HepG2 (cell line): ENCODE results near the gene CARD9. TPM values are rescaled to one million over a fixed set of nuclear protein-coding genes. Genes with fewer than 3 reads are reported as not detected.
A peak's percentile ranks its signal among the peaks of the same experiment; 100 is the strongest.

Source experiments
- BCL6 ChIP-seq: IDR thresholded peaks from 2 replicates; pipeline ENCODE4 v1.6.1; 2016; ENCODE audit warnings: missing genetic modification reagents, missing compliant biosample characterization
- FOXJ3 ChIP-seq: sonication (generic); formaldehyde crosslinking; IDR thresholded peaks from 2 replicates; pipeline ENCODE4 v1.4.0; 2020; ENCODE audit warnings: missing genetic modification reagents, mild to moderate bottlenecking, borderline replicate concordance
- KLF16 ChIP-seq, 2 experiments: sonication (generic) in 1 of 2; formaldehyde crosslinking in 1 of 2; IDR thresholded peaks; 2 replicates each; pipeline versions ENCODE4 v1.6.1 to v1.8.0; 2016 to 2023; ENCODE audit warnings: missing genetic modification reagents in 2 of 2, missing compliant biosample characterization in 1 of 2
- NCOA1 ChIP-seq: sonication (generic); formaldehyde crosslinking; IDR thresholded peaks from 2 replicates; pipeline ENCODE4 v1.9.0; 2021; ENCODE audit warnings: missing genetic modification reagents
- THAP11 ChIP-seq: IDR thresholded peaks from 2 replicates; pipeline ENCODE4 v1.6.1; 2016; ENCODE audit warnings: missing biosample characterization, missing genetic modification reagents
- ZNF234 ChIP-seq: sonication (generic); formaldehyde crosslinking; conservative IDR thresholded peaks from 2 replicates; pipeline ENCODE4 v1.5.1; 2020; ENCODE audit warnings: mild to moderate bottlenecking, missing genetic modification reagents
- ZNF326 ChIP-seq: sonication (generic); formaldehyde crosslinking; IDR thresholded peaks from 2 replicates; pipeline ENCODE4 v1.4.0; 2020; ENCODE audit warnings: missing genetic modification reagents, borderline replicate concordance
- ZNF335 ChIP-seq: sonication (generic); formaldehyde crosslinking; IDR thresholded peaks from 2 replicates; pipeline ENCODE4 v1.4.0; 2020; ENCODE audit warnings: missing genetic modification reagents
- ZNF337 ChIP-seq: sonication (generic); formaldehyde crosslinking; IDR thresholded peaks from 2 replicates; pipeline ENCODE4 v1.5.1; 2020; ENCODE audit warnings: missing genetic modification reagents, low read depth, mild to moderate bottlenecking, borderline replicate concordance
- ZNF33B ChIP-seq: sonication (generic); formaldehyde crosslinking; IDR thresholded peaks from 2 replicates; pipeline ENCODE4 v1.5.1; 2020; ENCODE audit warnings: mild to moderate bottlenecking, missing genetic modification reagents
- ZNF446 ChIP-seq: sonication (generic); formaldehyde crosslinking; IDR thresholded peaks from 2 replicates; pipeline ENCODE4 v1.5.0; 2020; ENCODE audit warnings: mild to moderate bottlenecking, missing genetic modification reagents
- ZNF564 ChIP-seq: sonication (generic); formaldehyde crosslinking; IDR thresholded peaks from 2 replicates; pipeline ENCODE4 v1.8.1; 2023; ENCODE audit warnings: mild to moderate bottlenecking, missing genetic modification reagents
- ZNF605 ChIP-seq: sonication (generic); formaldehyde crosslinking; IDR thresholded peaks from 2 replicates; pipeline ENCODE4 v1.8.0; 2022; ENCODE audit warnings: mild to moderate bottlenecking, missing genetic modification reagents
- ZNF678 ChIP-seq: sonication (generic); formaldehyde crosslinking; IDR thresholded peaks from 2 replicates; pipeline ENCODE4 v1.4.0; 2020; ENCODE audit warnings: mild to moderate bottlenecking, missing genetic modification reagents
- polyA plus RNA-seq, 8 experiments: library from polyadenylated mRNA; depleted of rRNA in 3 of 8; stranded (reverse) in 7 of 8; unstranded in 1 of 8; fragments of >200 nt; fragmentation: Illumina TruSeq in 4 of 8; extraction: Trizol in 4 of 8; gene quantifications; 2 replicates each; pipeline versions ENCODE4 v1.2.1 to v1.2.3, GENCODE V29; 2011 to 2016; ENCODE audit warnings: low read depth in 4 of 8, missing spikeins in 1 of 8, mixed read lengths in 1 of 8; ENCODE audit not compliant: insufficient read depth in 1 of 8
- total RNA-seq, 5 experiments: library from RNA; depleted of rRNA; stranded (reverse); fragments of >200 nt; fragmentation: Illumina TruSeq; extraction: Trizol; gene quantifications; 2 replicates each; pipeline ENCODE4 v1.2.3, GENCODE V29; 2016; ENCODE audit warnings: low read depth in 1 of 5
- TF ChIP-seq, protein P1 (sequence below): sonication (generic); formaldehyde crosslinking; IDR thresholded peaks from 2 replicates; pipeline ENCODE4 v1.5.0; 2020; ENCODE audit warnings: mild to moderate bottlenecking, missing genetic modification reagents
- TF ChIP-seq, protein P2 (sequence below): IDR thresholded peaks from 2 replicates; pipeline ENCODE4 v1.6.1; 2016; ENCODE audit warnings: missing compliant biosample characterization, missing genetic modification reagents, borderline replicate concordance
- TF ChIP-seq, protein P3 (sequence below): sonication (generic); formaldehyde crosslinking; IDR thresholded peaks from 2 replicates; pipeline ENCODE4 v1.9.0; 2021; ENCODE audit warnings: mild to moderate bottlenecking, missing genetic modification reagents
- TF ChIP-seq, protein P4 (sequence below): sonication (generic); formaldehyde crosslinking; IDR thresholded peaks from 2 replicates; pipeline ENCODE4 v1.4.0; 2020; ENCODE audit warnings: missing genetic modification reagents

Gene CARD9
- total and polyA plus RNA-seq, 2 of the 13 experiments (the other 11 are each of a cell fraction or from before 2014, with no cell fraction given): 3.3 to 7.4 TPM

DNA sequence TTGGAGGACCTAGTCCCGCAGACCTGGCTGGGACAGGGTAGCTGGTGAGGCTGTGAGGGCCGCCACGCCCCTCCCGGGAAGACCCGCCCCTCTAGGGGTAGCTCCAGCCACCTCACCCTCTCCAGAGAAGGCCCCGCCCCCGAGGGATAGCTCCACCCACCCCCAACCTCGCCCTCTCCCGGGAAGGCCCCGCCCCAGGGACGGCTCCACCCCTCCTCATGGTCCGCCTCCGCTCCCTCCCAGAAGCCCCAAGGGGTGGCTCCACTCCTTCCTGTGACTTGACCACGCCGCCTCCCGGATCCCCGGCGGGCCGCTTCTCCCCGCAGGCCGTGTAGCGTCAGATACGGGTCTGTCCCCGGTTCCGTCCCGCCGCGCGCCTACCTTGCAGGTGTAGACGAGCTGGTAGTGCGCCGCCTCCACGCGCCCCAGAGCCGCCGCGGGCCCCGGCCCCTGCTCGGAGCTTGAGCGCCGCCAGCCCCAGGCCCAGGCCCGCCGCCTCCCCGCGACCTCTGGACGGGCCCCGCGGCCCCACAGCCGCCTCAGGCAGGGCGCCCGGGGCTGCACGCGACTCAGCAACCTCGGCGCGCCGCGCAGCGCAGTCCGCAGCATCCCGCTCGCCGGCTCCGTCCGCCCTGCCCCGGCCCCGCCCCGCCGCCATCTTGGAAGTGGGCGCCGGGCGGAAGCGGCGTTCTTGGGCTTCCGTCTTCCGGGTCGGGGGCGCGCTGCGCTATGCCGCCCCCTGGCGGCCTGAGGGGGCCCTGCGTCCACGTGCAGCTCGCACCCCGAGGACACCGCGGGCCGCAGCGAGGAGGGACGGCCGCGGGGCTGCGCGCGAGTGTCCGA lies 10.1 kb downstream of the CARD9 start, which contains the start of gene DNLZ (continued):
- TF ChIP-seq FOXJ3 (CRISPR knock-in tag) (no peak), ZNF678 (CRISPR knock-in tag) (peak; percentile 85; the same call in 1 of the 2 replicates), THAP11 (CRISPR knock-in tag) (peak; percentile 90), NCOA1 (CRISPR knock-in tag) (peak; percentile 73; the same call in 1 of the 2 replicates), ZNF605 (CRISPR knock-in tag) (peak; percentile 21; the same call in 1 of the 2 replicates), KLF16 (CRISPR knock-in tag; IDR thresholded peaks at IDR 0.05) (peak in 1 of 2 experiments; percentile 67; a peak in 1 of 4 replicates), ZNF337 (CRISPR knock-in tag) (no peak), ZNF326 (CRISPR knock-in tag) (no peak), ZNF335 (CRISPR knock-in tag) (no peak), ZNF33B (CRISPR knock-in tag) (no peak), ZNF446 (CRISPR knock-in tag) (no peak; the same call in 1 of the 2 replicates), ZNF234 (CRISPR knock-in tag) (0 out of 2 replicates have a peak, but pooled peaks have one; percentile 32), ZNF564 (CRISPR knock-in tag) (peak; percentile 94), BCL6 (CRISPR knock-in tag) (peak; percentile 28; the same call in 1 of the 2 replicates)
- TF ChIP-seq, protein P1, sequence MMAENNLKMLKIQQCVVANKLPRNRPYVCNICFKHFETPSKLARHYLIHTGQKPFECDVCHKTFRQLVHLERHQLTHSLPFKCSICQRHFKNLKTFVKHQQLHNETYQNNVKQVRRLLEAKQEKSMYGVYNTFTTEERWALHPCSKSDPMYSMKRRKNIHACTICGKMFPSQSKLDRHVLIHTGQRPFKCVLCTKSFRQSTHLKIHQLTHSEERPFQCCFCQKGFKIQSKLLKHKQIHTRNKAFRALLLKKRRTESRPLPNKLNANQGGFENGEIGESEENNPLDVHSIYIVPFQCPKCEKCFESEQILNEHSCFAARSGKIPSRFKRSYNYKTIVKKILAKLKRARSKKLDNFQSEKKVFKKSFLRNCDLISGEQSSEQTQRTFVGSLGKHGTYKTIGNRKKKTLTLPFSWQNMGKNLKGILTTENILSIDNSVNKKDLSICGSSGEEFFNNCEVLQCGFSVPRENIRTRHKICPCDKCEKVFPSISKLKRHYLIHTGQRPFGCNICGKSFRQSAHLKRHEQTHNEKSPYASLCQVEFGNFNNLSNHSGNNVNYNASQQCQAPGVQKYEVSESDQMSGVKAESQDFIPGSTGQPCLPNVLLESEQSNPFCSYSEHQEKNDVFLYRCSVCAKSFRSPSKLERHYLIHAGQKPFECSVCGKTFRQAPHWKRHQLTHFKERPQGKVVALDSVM (CRISPR knock-in tag): 0 out of 2 replicates have a peak, but pooled peaks have one; percentile 14
- TF ChIP-seq, protein P2, sequence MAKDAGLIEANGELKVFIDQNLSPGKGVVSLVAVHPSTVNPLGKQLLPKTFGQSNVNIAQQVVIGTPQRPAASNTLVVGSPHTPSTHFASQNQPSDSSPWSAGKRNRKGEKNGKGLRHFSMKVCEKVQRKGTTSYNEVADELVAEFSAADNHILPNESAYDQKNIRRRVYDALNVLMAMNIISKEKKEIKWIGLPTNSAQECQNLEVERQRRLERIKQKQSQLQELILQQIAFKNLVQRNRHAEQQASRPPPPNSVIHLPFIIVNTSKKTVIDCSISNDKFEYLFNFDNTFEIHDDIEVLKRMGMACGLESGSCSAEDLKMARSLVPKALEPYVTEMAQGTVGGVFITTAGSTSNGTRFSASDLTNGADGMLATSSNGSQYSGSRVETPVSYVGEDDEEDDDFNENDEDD: peak; percentile 98
- TF ChIP-seq, protein P3, sequence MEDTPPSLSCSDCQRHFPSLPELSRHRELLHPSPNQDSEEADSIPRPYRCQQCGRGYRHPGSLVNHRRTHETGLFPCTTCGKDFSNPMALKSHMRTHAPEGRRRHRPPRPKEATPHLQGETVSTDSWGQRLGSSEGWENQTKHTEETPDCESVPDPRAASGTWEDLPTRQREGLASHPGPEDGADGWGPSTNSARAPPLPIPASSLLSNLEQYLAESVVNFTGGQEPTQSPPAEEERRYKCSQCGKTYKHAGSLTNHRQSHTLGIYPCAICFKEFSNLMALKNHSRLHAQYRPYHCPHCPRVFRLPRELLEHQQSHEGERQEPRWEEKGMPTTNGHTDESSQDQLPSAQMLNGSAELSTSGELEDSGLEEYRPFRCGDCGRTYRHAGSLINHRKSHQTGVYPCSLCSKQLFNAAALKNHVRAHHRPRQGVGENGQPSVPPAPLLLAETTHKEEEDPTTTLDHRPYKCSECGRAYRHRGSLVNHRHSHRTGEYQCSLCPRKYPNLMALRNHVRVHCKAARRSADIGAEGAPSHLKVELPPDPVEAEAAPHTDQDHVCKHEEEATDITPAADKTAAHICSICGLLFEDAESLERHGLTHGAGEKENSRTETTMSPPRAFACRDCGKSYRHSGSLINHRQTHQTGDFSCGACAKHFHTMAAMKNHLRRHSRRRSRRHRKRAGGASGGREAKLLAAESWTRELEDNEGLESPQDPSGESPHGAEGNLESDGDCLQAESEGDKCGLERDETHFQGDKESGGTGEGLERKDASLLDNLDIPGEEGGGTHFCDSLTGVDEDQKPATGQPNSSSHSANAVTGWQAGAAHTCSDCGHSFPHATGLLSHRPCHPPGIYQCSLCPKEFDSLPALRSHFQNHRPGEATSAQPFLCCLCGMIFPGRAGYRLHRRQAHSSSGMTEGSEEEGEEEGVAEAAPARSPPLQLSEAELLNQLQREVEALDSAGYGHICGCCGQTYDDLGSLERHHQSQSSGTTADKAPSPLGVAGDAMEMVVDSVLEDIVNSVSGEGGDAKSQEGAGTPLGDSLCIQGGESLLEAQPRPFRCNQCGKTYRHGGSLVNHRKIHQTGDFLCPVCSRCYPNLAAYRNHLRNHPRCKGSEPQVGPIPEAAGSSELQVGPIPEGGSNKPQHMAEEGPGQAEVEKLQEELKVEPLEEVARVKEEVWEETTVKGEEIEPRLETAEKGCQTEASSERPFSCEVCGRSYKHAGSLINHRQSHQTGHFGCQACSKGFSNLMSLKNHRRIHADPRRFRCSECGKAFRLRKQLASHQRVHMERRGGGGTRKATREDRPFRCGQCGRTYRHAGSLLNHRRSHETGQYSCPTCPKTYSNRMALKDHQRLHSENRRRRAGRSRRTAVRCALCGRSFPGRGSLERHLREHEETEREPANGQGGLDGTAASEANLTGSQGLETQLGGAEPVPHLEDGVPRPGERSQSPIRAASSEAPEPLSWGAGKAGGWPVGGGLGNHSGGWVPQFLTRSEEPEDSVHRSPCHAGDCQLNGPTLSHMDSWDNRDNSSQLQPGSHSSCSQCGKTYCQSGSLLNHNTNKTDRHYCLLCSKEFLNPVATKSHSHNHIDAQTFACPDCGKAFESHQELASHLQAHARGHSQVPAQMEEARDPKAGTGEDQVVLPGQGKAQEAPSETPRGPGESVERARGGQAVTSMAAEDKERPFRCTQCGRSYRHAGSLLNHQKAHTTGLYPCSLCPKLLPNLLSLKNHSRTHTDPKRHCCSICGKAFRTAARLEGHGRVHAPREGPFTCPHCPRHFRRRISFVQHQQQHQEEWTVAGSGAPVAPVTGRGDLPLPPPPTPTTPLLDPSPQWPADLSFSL (CRISPR knock-in tag): no peak
- TF ChIP-seq, protein P4, sequence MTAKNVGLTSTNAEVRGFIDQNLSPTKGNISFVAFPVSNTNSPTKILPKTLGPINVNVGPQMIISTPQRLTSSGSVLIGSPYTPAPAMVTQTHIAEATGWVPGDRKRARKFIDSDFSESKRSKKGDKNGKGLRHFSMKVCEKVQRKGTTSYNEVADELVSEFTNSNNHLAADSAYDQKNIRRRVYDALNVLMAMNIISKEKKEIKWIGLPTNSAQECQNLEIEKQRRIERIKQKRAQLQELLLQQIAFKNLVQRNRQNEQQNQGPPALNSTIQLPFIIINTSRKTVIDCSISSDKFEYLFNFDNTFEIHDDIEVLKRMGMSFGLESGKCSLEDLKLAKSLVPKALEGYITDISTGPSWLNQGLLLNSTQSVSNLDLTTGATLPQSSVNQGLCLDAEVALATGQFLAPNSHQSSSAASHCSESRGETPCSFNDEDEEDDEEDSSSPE (CRISPR knock-in tag): peak; percentile 94
